MM.1S (cell line): ENCODE measurements around the gene BMP7.

Source experiments
- CTCF ChIP-seq: fragments of 300-600 bp; sonication (generic); IDR thresholded peaks from 2 replicates; pipeline ENCODE4 v1.5.1; 2016; ENCODE audit warnings: antibody characterized with exemption, low read length, mixed read lengths
- EZH2phosphoT487 ChIP-seq: fragments of 300-600 bp; sonication (generic); IDR thresholded peaks from 2 replicates; pipeline ENCODE4 v1.6.1; 2018; ENCODE audit warnings: antibody characterized with exemption, low read length

DNA sequence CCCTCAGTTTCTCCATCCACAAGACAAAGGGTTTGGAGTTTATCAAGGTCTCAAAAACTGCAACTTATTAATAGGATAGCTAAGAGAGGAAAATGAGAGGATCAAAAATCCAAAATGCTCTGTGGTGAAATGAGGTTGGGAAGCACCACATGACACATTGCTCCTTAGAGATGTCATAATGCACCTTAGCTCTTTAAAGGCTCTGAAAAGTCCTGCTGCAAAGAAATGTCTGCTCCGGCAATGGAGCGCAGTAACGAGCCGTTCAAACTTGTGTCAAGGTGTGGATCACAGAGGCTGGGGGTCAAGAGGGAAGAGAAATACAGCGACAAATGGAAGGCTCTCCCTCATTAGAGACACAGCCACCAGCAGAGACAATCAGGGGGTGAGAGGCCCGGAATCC is 53.1 kb downstream of the BMP7 start:
- TF ChIP-seq CTCF: no peak
- no peak for TF ChIP-seq EZH2phosphoT487
